Endothelial cell of umbilical vein (primary cell): ENCODE measurements around the gene LCE3B. TPM values are rescaled to one million over a fixed set of nuclear protein-coding genes. Genes with fewer than 3 reads are reported as not detected.

Experiments used
- BruUV-seq: library from RNA; stranded (reverse); fragments of 400-500 nt; replicated peaks from 2 replicates; lab custom pipeline; 2021; lab: Mats Ljungman, UMichigan
- CTCF ChIA-PET: fragments of 300-600, 350-600 bp; sonication (Branson Sonifier 250); formaldehyde crosslinking; loops from one replicate; lab custom pipeline; 2021; ENCODE audit warnings: antibody characterized with exemption, inconsistent platforms; lab: Charles Lee
- POLR2A ChIA-PET: fragments of 300-600, 350-600 bp; sonication (Branson Sonifier 250); formaldehyde crosslinking; loops from one replicate; lab custom pipeline; 2021; ENCODE audit warnings: antibody characterized with exemption, inconsistent platforms; lab: Charles Lee
- DNase-seq: peaks from one replicate; pipeline ENCODE4 v3.0.0-alpha.2; 2011; ENCODE audit warnings: low read depth, low spot score
- FAIRE-seq: peaks from 2 replicates; lab custom pipeline; 2011; peaks lifted over from hg19 to GRCh38; lab: Jason Lieb, UNC
- H2AFZ ChIP-seq: 2 replicates; pipeline ENCODE4 v1.6.0; 2012; ENCODE audit warnings: low read depth, low read length, control low read depth, inconsistent platforms
- H3K27ac ChIP-seq: 2 replicates; pipeline ENCODE4 v1.5.1; 2011; ENCODE audit warnings: low read depth, mild to moderate bottlenecking, control low read depth, low read length, moderate library complexity; ENCODE audit not compliant: insufficient read depth
- H3K27me3 ChIP-seq, 2 experiments: 2 replicates each; pipeline versions ENCODE4 v1.6.0 to v1.6.1; 2011; ENCODE audit warnings: low read length in 2 of 2, mixed read lengths in 1 of 2; ENCODE audit not compliant: control insufficient read depth in 2 of 2, insufficient read depth in 2 of 2
- H3K36me3 ChIP-seq, 2 experiments: 2 replicates in 1 of 2; 3 replicates in 1 of 2; pipeline ENCODE4 v1.5.1; 2011; ENCODE audit warnings: low read length in 2 of 2, mild to moderate bottlenecking in 1 of 2, moderate library complexity in 1 of 2; ENCODE audit not compliant: control insufficient read depth in 2 of 2, insufficient read depth in 2 of 2; ENCODE audit errors: extremely low read depth in 1 of 2
- H3K4me1 ChIP-seq: 3 replicates; pipeline ENCODE4 v1.5.1; 2011; ENCODE audit warnings: mild to moderate bottlenecking, low read length; ENCODE audit not compliant: control insufficient read depth, insufficient read depth; ENCODE audit errors: extremely low read depth
- H3K4me2 ChIP-seq: 2 replicates; pipeline ENCODE4 v1.6.1; 2011; ENCODE audit warnings: low read length, control low read depth, mixed read lengths; ENCODE audit not compliant: insufficient read depth
- H3K4me3 ChIP-seq, 3 experiments: fragments of 200-600 bp in 1 of 3; sonication (generic), shearing (Covaris generic) in 1 of 3; replicated peaks in 1 of 3; 2 replicates each; pipeline ENCODE4 v1.5.1; 2011 to 2016; ENCODE audit warnings: control low read depth in 3 of 3, low read length in 3 of 3, mild to moderate bottlenecking in 2 of 3, inconsistent platforms in 1 of 3, low read depth in 1 of 3, moderate library complexity in 1 of 3; ENCODE audit not compliant: insufficient read depth in 1 of 3
- H3K79me2 ChIP-seq: 2 replicates; pipeline ENCODE4 v1.6.0; 2012; ENCODE audit warnings: low read length, inconsistent platforms; ENCODE audit not compliant: control insufficient read depth, insufficient read depth
- H3K9ac ChIP-seq: replicated peaks from 2 replicates; pipeline ENCODE3; 2011; ENCODE audit warnings: low read length, control low read depth; ENCODE audit not compliant: insufficient read depth; ENCODE audit errors: extremely low read depth
- H3K9me1 ChIP-seq: replicated peaks from 3 replicates; pipeline ENCODE4 v1.6.0; 2011; ENCODE audit warnings: mild to moderate bottlenecking, low read length; ENCODE audit not compliant: control insufficient read depth, insufficient read depth; ENCODE audit errors: extremely low read depth
- H3K9me3 ChIP-seq: replicated peaks from 2 replicates; pipeline ENCODE4 v1.5.1; 2012; ENCODE audit warnings: low read length, inconsistent platforms; ENCODE audit not compliant: control insufficient read depth, insufficient read depth
- H4K20me1 ChIP-seq: replicated peaks from 2 replicates; pipeline ENCODE3; 2011; ENCODE audit warnings: mild to moderate bottlenecking, low read length; ENCODE audit not compliant: control insufficient read depth, insufficient read depth; ENCODE audit errors: extremely low read depth
- EZH2 ChIP-seq: IDR thresholded peaks from 2 replicates; pipeline ENCODE4 v1.6.1; 2012; ENCODE audit warnings: borderline replicate concordance, low read depth, mild to moderate bottlenecking, moderate library complexity, low read length, inconsistent platforms; ENCODE audit not compliant: severe bottlenecking
- FOS ChIP-seq: IDR thresholded peaks from 2 replicates; pipeline ENCODE4 v1.6.1; 2011; ENCODE audit warnings: mild to moderate bottlenecking, low read length, moderate library complexity, borderline replicate concordance; ENCODE audit not compliant: insufficient read depth
- GATA2 ChIP-seq: IDR thresholded peaks from 2 replicates; pipeline ENCODE4 v1.7.0; 2011; ENCODE audit warnings: low read depth, mild to moderate bottlenecking, moderate library complexity, mixed read lengths, low read length; ENCODE audit not compliant: insufficient read length, insufficient read depth
- JUN ChIP-seq: IDR thresholded peaks from 2 replicates; pipeline ENCODE4 v1.6.1; 2011; ENCODE audit warnings: borderline replicate concordance, low read depth; ENCODE audit not compliant: insufficient read length, insufficient read depth
- MYC ChIP-seq: IDR thresholded peaks from one replicate; pipeline ENCODE4 v1.6.1; 2011; ENCODE audit warnings: mild to moderate bottlenecking, low read depth, low read length
- POLR2A ChIP-seq: IDR thresholded peaks from 2 replicates; pipeline ENCODE4 v1.6.1; 2012; ENCODE audit warnings: low read depth, mild to moderate bottlenecking, control low read depth, low read length
- POLR2AphosphoS5 ChIP-seq: IDR thresholded peaks from 2 replicates; pipeline ENCODE4 v1.6.1; 2012; ENCODE audit warnings: low read depth, mild to moderate bottlenecking, control low read depth, low read length, moderate library complexity; ENCODE audit not compliant: insufficient read depth
- dilution Hi-C: fragments of 300-500 bp; cut with MboI; formaldehyde crosslinking; loops from one replicate; pipeline ENCODE4 v1.15.0; 2019; ENCODE audit warnings: low sequenced_read_pairs; ENCODE audit not compliant: extremely low pct_ligation_motif_present
- intact Hi-C: fragments of 100-400 bp; cut with micrococcal nuclease; formaldehyde crosslinking; loops from one replicate; pipeline ENCODE4 v1.10.0; 2022
- polyA plus RNA-seq, 4 experiments: library from polyadenylated mRNA; depleted of rRNA in 3 of 4; stranded (reverse) in 3 of 4; unstranded in 1 of 4; fragments of >200 nt; gene quantifications; 2 replicates each; pipeline versions ENCODE4 v1.2.1 to v1.2.3, GENCODE V29; 2011 to 2012; ENCODE audit warnings: missing spikeins in 1 of 4
- total RNA-seq: library from RNA; stranded (reverse); gene quantifications from 2 replicates; pipeline ENCODE4 v1.2.3, GENCODE V29; 2021
- TF ChIP-seq, protein P1 (sequence below), 2 donors: IDR thresholded peaks; 1 replicate in 1 of 2; 2 replicates in 1 of 2; pipeline ENCODE4 v1.5.1; 2011; ENCODE audit warnings: low read length in 2 of 2, mild to moderate bottlenecking in 2 of 2, moderate library complexity in 2 of 2, control low read depth in 1 of 2, inconsistent platforms in 1 of 2, low read depth in 1 of 2; ENCODE audit not compliant: insufficient read depth in 1 of 2; ENCODE audit errors: extremely low read depth in 1 of 2
- TF ChIP-seq, protein P2 (sequence below): IDR thresholded peaks from 2 replicates; pipeline ENCODE4 v1.6.1; 2011; ENCODE audit not compliant: insufficient read depth, insufficient read length

The LCE3B gene
- total and polyA plus RNA-seq, 2 donors (not counting 3 experiments of a cell fraction or from before 2014, with no cell fraction given), result not detected

DNA sequence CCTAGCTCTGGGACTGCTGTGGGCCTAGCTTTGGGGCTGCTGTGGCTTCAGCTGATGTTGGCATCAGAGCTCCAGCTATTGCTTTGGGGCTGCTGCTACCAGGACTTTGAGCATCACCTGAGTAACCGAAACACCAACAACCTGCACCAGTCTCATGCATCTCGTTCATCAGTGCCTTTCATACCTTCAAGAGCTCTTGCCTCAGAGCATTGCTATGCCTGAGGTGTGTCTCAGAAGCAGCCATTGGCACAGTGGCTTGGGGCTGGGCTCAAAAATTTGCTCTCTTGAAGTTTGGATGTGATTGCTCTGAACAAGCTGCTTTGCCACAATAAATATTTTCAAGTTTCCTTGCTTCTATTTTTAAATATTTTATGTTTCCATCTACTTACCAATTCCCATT, 42.8 kb downstream of the LCE3B start:
- H3K27ac ChIP-seq, result no peak overlapping the region
- H3K4me3 ChIP-seq, result no peak overlapping the region
- no peak overlapping the region for H3K4me2 ChIP-seq
- H3K9me1 ChIP-seq, result no peaks in the 10 kb centered on the region
- H3K36me3 ChIP-seq, result no peaks in the 10 kb centered on the region
- no peaks in the 10 kb centered on the region for H3K9me3 ChIP-seq
- TF ChIP-seq POLR2A (no peak), JUN (no peak), FOS (no peak), POLR2AphosphoS5 (no peak), GATA2 (no peak), EZH2 (no peak), MYC (no peak)
- TF ChIP-seq, protein P1, sequence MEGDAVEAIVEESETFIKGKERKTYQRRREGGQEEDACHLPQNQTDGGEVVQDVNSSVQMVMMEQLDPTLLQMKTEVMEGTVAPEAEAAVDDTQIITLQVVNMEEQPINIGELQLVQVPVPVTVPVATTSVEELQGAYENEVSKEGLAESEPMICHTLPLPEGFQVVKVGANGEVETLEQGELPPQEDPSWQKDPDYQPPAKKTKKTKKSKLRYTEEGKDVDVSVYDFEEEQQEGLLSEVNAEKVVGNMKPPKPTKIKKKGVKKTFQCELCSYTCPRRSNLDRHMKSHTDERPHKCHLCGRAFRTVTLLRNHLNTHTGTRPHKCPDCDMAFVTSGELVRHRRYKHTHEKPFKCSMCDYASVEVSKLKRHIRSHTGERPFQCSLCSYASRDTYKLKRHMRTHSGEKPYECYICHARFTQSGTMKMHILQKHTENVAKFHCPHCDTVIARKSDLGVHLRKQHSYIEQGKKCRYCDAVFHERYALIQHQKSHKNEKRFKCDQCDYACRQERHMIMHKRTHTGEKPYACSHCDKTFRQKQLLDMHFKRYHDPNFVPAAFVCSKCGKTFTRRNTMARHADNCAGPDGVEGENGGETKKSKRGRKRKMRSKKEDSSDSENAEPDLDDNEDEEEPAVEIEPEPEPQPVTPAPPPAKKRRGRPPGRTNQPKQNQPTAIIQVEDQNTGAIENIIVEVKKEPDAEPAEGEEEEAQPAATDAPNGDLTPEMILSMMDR (IDR thresholded peaks at IDR 0.05; ENCODE audit: extremely low read depth in 1 of 2, insufficient read depth in 1 of 2, low read depth in 1 of 2, low read length in 2 of 2), result no peak
- TF ChIP-seq, protein P2, sequence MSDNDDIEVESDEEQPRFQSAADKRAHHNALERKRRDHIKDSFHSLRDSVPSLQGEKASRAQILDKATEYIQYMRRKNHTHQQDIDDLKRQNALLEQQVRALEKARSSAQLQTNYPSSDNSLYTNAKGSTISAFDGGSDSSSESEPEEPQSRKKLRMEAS, result no peak
- no TSS peak for BruUV-seq
- ChIA-PET CTCF (interaction anchor here (1.0 kb wide), 1 partner anchor 572 kb away, joined by 3 read pairs; no protein-coding TSS in a partner anchor), POLR2A (no interaction called here)
- no peaks in the 10 kb centered on the region for H3K79me2 ChIP-seq
- no peak overlapping the region for H3K9ac ChIP-seq
- H3K4me1 ChIP-seq, result no peaks in the 10 kb centered on the region
- dilution Hi-C loops (no loop called here), intact Hi-C loops (no loop called here)
- no peaks in the 10 kb centered on the region for H4K20me1 ChIP-seq
- no peaks in the 10 kb centered on the region for H3K27me3 ChIP-seq
- no peak for FAIRE-seq
- no peak overlapping the region for H2AFZ ChIP-seq
- DNase-seq, result no peak
